Forelimb muscle (tissue), 1 donor: ENCODE results near the gene NAB2. TPM values are rescaled to one million over a fixed set of nuclear protein-coding genes. Genes with fewer than 3 reads are reported as not detected.
"Not testable (repeated sequence)": the region's sequence is repeated elsewhere in the genome, so short reads cannot be mapped to it uniquely, and the experiment has no call there.

Source experiments
- DNase-seq: peaks from one replicate; pipeline ENCODE4 v3.0.0-alpha.2; 2013; ENCODE audit warnings: low read depth
- polyA plus RNA-seq: library from polyadenylated mRNA; unstranded; fragments of 120-200 nt; gene quantifications from one replicate; pipeline ENCODE4 v1.2.1, GENCODE V29; 2013; ENCODE audit not compliant: insufficient read length

The NAB2 gene
- polyA plus RNA-seq, 1 donor = 30.1 TPM

DNA sequence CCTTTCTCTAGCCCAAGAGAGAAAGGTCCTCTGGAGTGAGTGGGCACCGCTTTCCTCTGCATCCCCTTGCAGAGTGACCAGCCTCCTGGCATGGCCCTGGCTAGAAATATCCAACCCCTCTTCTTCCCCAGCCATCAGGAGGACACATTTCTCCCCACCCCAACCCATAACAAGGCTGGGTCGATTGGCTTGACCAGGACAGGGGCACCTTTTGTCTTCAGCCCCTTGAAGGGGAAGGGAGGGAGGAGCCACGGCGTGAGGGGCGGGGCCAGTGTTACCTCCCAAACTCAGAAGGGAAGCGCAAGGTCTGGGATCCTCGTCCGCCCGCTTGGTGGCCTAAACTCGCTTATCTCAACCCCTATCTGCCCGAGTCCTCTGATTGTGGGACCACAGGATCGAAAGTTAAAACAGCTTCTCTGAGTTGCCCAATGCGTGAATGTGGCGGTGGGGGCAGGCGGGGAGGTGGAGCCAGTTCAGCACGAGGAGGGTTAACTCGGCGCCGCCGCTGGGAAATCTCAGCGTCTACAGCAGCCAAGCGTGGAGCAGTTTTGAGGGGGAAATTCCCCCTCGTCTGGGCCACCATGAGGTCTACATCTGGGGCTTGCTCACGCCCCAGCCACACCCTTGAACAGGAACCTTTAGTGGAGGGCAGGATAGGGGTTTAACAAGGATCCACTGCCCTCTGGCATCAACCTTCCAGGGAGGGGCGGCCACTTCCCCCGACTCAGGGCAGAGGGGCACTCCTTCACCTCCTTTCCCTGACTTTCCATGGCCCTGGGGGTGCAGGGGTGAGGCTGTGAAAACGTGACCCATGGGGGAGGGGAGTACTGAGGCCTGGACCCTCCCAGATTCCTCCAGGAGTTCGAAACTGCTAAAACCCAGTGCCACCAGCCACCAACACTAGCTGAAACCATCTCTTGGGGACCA is 21.5 kb downstream of the NAB2 start:
- DNase-seq = no peak

DNA sequence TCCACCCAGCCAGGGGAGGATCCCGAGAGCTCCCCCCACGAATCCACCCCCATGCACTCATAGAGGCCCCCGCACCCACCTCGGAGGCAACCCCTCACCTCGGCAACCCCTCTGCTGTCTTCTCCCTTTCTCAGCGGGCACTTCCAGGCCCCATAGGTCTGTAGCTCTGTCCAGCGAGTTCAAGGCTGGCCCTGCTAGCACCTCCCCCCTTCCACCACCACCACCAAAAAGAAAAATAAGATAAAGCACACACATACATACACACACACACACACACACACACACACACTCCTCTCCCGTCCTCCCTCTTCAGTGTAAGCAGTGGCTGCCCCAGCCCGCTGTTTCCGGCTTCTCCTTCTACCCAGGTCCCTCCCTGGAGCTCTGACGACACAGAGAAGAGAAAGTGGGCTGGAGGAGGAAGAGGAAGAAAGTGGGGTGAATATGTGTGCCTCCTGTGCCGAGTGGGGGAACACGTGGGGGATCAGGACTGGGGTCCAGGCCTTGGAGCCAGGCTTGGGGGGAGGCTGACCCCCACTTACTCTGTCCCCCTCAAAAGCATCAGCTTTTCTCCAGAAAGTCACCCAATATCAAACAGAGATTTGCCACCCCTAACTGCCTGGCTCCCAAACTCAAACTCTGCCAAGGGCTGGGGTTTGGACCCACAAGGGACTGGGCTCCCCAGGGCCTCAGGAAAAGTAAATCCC is 22.3 kb downstream of the NAB2 start, which contains the start of gene STAT6:
Gene STAT6 (minus strand): TSS at position 332 of the 704 bp plus-strand sequence. CDS start 3,084 bp downstream, outside the sequence.
- DNase-seq = no peak

- no peak for DNase-seq
Observed at GRCh38 chr12:57112492-57113294, 23.8 kb downstream of the NAB2 start.

DNA sequence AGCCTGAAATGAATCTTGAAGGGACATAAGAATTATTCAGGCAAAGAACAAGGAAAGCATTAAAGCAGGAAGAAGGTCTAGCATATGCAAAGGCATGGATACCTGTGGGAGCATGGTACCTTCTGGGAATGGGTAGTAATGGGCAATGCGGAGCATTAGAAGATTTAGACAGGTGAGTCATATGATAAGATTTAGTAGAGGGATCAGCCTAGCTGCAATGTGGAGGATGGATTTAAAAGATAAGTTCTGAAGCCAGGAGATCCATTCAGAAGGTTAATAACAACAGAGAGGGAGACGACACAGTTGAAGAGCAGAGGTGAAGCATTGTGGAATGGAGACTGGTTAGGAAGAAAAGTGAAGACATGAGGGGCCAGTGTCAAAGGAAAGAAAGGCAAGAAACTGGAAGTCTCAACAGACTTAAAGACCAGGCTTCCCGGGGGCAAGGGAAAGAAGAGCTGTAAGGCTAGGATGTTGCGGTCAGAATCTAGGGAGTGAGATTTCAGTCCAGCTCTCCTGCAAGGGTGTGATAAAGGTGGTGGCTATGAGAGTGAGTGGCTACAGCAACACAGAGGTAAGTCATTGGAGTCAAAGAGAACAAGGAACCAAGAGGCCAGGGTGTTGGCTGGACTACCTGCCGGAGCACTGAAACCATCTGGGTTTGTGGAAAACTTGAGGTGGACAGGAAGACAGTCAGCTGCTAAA is 27.8 kb downstream of the NAB2 start:
- DNase-seq = no peak

GRCh38 chr12:57118711-57119271 is 29.9 kb downstream of the NAB2 start:
- no peak for DNase-seq

DNA sequence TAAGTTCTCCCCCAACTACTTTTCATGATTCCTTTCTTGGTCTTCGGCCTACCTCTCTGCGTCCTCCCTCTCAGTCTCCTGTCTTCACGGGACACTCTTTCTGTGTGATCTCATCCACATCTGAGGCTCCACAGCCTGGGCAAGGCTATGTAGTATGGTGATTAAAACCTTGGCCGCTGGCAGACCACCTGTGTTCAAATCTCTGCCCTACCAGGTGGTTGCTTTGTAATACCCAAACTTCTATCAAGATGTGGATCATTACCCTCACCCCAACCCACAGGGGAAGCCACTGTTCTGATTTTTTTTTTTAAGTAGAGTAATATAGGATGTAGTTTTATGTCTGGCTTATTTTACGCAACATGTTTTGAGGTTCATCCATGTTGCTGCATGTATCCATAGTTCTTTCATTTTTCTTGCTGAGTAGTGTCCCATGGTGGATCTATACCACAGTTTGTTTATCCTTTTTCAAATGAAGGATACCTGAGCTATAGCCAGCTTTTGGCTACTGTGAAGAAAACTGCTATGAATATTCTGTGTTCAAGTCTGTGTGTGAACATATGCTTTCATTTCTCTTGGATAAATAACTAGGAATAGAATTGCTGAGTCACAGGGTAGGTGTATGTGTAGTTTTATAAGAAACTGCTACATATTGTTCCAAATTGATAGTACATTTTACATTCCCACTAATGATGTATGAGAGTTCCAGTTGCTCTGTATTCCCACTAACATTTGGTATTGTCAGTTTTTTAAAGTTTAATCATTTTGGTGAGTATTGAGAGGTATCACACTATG is 30.6 kb downstream of the NAB2 start:
- no peak for DNase-seq

GRCh38 chr12:57120718-57121117 is 31.8 kb downstream of the NAB2 start:
- not testable (repeated sequence) for DNase-seq

GRCh38 chr12:57123813-57124212 is 34.9 kb downstream of the NAB2 start:
- DNase-seq = no peak

- DNase-seq = peak; percentile 59
Observed at GRCh38 chr12:57124261-57124877, 35.5 kb downstream of the NAB2 start.

- DNase-seq = no peak
Observed at GRCh38 chr12:57126061-57126460, 37.1 kb downstream of the NAB2 start.

GRCh38 chr12:57126561-57126960 is 37.6 kb downstream of the NAB2 start:
- no peak for DNase-seq

DNA sequence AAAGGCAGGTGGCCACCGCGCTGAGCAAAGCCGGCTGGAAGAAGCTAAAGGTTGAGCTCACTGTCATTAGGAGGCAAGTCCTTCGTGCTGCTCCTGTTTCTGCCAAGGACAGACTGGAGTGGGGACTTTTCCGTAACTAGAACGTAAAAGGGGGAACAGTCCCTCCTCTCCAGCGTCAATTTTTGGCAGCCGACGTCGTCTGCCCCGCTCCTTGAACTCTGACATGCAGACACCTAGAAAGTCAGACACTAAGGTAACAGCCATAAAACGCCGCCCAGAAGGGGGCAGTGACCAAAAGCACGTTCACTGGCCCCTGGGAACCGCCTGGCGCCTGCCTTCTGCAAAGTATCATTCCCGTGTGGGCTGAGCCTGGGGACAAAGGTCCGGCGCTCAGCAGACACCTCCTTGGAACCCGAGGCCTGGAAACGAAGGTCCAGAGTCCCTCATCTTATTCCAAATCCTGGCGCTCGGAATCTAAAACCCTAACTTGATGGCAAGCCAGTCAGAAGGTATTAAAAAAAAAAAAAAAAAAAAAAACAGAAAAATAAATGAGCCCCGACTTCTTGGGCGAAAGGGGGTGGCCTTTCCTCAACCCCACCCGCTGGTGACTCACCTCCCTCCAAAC is 38.3 kb downstream of the NAB2 start:
- no peak for DNase-seq

DNA sequence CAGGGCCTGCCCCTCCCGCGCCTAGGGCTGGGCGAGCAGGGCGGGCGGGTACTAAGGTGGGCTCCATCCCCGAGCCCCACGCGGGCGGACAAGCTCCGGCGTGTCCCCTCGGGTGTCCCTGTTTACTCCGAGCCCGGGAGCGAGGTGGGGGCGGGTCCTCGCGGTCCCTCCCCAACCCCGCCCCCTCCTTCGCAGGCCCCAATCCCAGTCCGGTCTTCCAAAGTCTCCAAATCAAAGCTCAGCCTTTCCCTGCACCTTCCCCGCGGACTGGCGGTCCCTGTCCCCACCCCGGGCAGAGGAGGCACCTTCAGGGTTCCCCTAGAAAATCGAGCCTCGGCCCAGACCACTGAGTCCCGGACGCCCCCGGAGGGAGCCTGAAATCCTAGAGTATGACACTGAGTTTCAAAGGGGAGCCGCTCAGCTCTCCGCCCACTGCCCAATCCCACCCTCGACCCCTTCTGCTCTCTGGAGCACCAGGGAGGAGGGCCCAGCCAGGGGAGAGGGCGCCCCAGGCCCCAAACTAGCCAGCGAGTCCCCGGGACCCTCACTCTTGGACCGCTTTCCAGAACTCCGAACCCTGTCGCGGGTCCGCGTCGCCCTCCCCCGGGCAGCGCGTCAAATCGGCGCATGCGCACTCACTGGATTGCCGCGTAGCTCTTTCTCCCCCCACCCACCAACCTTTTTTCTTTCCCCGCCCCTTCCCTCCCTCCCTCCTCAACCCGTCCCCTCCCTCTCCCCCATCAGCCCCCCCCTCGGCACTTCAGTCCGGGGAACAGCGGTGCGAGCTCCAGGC is 39.0 kb downstream of the NAB2 start, which contains the start of gene LRP1:
Gene LRP1 (plus strand): TSS at position 758 of the 793 bp plus-strand sequence. CDS start 482 bp downstream, outside the sequence.
- DNase-seq = no peak

DNA sequence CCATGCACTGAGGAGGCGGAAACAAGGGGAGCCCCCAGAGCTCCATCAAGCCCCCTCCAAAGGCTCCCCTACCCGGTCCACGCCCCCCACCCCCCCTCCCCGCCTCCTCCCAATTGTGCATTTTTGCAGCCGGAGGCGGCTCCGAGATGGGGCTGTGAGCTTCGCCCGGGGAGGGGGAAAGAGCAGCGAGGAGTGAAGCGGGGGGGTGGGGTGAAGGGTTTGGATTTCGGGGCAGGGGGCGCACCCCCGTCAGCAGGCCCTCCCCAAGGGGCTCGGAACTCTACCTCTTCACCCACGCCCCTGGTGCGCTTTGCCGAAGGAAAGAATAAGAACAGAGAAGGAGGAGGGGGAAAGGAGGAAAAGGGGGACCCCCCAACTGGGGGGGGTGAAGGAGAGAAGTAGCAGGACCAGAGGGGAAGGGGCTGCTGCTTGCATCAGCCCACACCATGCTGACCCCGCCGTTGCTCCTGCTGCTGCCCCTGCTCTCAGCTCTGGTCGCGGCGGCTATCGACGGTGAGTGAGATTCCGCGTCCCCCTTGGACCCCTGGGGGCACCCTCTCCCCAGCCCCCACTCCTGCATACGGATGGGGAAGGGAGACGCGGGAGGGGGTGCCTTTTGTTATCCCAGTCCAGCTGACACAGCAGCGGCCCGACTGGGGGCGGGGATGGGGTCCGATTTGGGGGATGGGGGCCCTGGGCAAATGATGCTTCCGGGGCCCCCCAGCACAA is 39.8 kb downstream of the NAB2 start:
- no peak for DNase-seq

- DNase-seq = no peak
Observed at GRCh38 chr12:57129321-57129842, 40.5 kb downstream of the NAB2 start.

DNA sequence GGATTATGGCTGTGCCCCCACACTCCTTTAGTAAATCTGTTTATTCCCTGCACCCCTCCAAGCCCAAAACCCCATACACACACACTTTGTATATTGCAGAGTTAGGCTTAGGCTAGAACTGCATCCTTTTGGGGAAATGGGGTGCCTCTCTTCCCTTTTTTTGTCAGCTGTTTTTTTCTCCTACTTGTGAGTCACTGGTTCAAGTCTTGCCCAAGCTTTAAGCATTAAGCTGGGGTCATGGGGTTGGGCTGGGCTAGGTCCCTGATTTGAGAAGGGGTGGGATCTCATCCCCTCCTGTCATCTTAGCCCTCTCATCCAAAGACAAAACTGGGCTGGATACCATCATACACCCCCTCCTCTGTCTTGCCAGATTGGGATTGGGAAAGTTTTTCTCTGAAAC is 41.0 kb downstream of the NAB2 start:
- no peak for DNase-seq

GRCh38 chr12:57130941-57131340 is 42.0 kb downstream of the NAB2 start:
- DNase-seq = no peak
